ENCODE results near the gene CBX2. TPM values are rescaled to one million over a fixed set of nuclear protein-coding genes. Genes with fewer than 3 reads are reported as not detected.
"Not testable (repeated sequence)": the region's sequence is repeated elsewhere in the genome, so short reads cannot be mapped to it uniquely, and the experiment has no call there.

CBX2 gene
- total RNA-seq, 3 donors from 2014 or later (not counting 1 experiment from before 2014, with no cell fraction given): 0.18 to 1.3 TPM; not detected in 1

DNA sequence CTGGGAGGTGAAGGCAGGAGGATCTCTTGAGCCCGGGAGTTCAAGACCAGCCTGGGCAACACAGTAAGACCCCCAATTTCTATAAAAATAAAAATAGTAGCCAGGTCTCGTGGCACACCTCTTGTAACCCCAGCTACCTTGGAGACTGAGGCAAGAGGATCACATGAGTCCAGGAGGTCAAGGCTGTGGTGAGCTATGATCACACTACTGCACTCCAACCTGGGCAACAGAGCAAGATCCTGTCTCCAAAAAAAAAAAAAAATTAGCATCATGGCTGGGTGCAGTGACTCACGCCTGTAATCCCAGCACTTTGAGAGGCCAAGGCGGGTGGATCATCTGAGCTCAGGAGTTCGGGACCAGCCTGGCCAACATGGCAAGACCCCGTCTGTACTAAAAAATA, 6.7 kb upstream of the CBX2 start:
- WGBS (ENCODE audit: insufficient coverage): 91% methylated on average over 6 of the region's 6 CpGs
- TF ChIP-seq, protein P1, sequence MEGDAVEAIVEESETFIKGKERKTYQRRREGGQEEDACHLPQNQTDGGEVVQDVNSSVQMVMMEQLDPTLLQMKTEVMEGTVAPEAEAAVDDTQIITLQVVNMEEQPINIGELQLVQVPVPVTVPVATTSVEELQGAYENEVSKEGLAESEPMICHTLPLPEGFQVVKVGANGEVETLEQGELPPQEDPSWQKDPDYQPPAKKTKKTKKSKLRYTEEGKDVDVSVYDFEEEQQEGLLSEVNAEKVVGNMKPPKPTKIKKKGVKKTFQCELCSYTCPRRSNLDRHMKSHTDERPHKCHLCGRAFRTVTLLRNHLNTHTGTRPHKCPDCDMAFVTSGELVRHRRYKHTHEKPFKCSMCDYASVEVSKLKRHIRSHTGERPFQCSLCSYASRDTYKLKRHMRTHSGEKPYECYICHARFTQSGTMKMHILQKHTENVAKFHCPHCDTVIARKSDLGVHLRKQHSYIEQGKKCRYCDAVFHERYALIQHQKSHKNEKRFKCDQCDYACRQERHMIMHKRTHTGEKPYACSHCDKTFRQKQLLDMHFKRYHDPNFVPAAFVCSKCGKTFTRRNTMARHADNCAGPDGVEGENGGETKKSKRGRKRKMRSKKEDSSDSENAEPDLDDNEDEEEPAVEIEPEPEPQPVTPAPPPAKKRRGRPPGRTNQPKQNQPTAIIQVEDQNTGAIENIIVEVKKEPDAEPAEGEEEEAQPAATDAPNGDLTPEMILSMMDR (IDR thresholded peaks at IDR 0.05): no peak
- H3K27ac ChIP-seq (ENCODE audit: low read length): no peak overlapping the region
- Mint-ChIP-seq H3K9me3 (no peaks in the 10 kb centered on the region), H3K36me3 (no peaks in the 10 kb centered on the region), H3K27ac (no peak overlapping the region), H3K4me1 (no peaks in the 10 kb centered on the region), H3K4me3 (no peak overlapping the region), H3K27me3 (ENCODE audit: low read depth in 2 of 2) (peaks cover 44 to 53% of the 10 kb centered on the region in 2 donors)
- H3K36me3 ChIP-seq (ENCODE audit: control insufficient read depth, insufficient read depth, low read length): no peaks in the 10 kb centered on the region
- ATAC-seq: no peak
- H3K4me1 ChIP-seq (ENCODE audit: control insufficient read depth, insufficient read depth, low read length): no peaks in the 10 kb centered on the region
- intact Hi-C loops (cut with micrococcal nuclease): no loop called here
- H3K27me3 ChIP-seq (ENCODE audit: control insufficient read depth, insufficient read depth, low read length): peaks cover under 1% of the 10 kb centered on the region
- H3K9me3 ChIP-seq (ENCODE audit: control insufficient read depth, insufficient read depth, low read length): no peaks in the 10 kb centered on the region
- no peak for DNase-seq
- H3K4me3 ChIP-seq (ENCODE audit: low read length): no peak overlapping the region

DNA sequence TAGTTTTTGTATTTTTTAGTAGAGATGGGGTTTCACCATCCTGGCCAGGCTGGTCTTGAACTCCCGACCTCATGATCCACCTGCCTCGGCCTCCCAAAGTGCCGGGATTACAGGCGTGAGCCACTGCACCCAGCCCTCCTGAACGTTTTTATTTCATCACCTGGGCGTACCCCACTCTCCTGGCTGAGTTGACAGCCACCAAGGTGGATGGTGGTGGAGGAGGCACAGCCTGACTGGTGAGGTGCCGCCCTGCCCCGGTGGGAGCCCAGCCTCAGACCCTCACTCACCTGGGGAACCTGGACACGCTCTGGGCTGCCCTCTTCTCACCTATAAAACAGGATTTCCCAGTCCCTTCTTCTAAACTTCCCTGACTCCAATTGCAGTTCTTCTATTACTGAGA, 5.2 kb upstream of the CBX2 start:
- H3K36me3 Mint-ChIP-seq; H3K27ac ChIP-seq (ENCODE audit: low read length); H3K27ac Mint-ChIP-seq; H3K36me3 ChIP-seq (ENCODE audit: control insufficient read depth, insufficient read depth, low read length); H3K4me3 Mint-ChIP-seq; DNase-seq; H3K4me1 ChIP-seq (ENCODE audit: control insufficient read depth, insufficient read depth, low read length); intact Hi-C loops (cut with micrococcal nuclease); H3K9me3 ChIP-seq (ENCODE audit: control insufficient read depth, insufficient read depth, low read length); H3K9me3 Mint-ChIP-seq; H3K4me3 ChIP-seq (ENCODE audit: low read length); ATAC-seq; H3K4me1 Mint-ChIP-seq: not testable (repeated sequence)
- 90% methylated on average over 9 of the region's 9 CpGs for WGBS (ENCODE audit: insufficient coverage)
- H3K27me3 ChIP-seq (ENCODE audit: control insufficient read depth, insufficient read depth, low read length): peaks cover 13% of the 10 kb centered on the region
- peaks cover 47 to 57% of the 10 kb centered on the region in 2 donors for H3K27me3 Mint-ChIP-seq (ENCODE audit: low read depth in 2 of 2)

DNA sequence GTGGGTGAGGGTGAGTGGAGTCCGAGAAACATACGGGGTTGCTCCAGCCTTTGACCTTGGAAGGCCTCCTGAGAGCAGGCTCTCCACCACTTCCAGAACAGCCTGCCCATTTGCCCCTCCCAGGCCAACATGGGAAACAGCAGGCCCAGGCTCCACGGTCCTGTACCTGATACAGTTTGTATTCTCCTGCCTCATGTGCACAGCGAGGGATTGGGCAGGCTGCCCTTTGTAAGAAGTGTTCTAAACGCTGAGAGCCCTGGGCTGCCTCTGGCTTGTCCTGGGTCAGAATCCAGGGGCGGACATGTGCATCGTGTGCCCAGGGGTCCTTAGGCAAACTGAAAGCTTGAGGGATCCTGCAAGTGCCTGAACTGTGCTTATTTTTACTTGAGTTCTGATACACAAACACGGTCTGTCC, 3.4 kb upstream of the CBX2 start:
- DNase-seq: no peak
- no peak for ATAC-seq
- TF ChIP-seq, protein P1 (IDR thresholded peaks at IDR 0.05): no peak
- intact Hi-C loops (cut with micrococcal nuclease): no loop called here
- peaks cover 7 to 13% of the 10 kb centered on the region in 2 donors for H3K4me1 Mint-ChIP-seq
- H3K36me3 Mint-ChIP-seq: no peaks in the 10 kb centered on the region
- Histone ChIP-seq H3K4me1 (ENCODE audit: control insufficient read depth, insufficient read depth, low read length) (peaks cover 18% of the 10 kb centered on the region), H3K4me3 (ENCODE audit: low read length) (no peak overlapping the region), H3K36me3 (ENCODE audit: control insufficient read depth, insufficient read depth, low read length) (no peaks in the 10 kb centered on the region), H3K27ac (ENCODE audit: low read length) (no peak overlapping the region), H3K9me3 (ENCODE audit: control insufficient read depth, insufficient read depth, low read length) (no peaks in the 10 kb centered on the region), H3K27me3 (ENCODE audit: control insufficient read depth, insufficient read depth, low read length) (peaks cover 23% of the 10 kb centered on the region)
- WGBS (ENCODE audit: insufficient coverage): 94% methylated on average over 8 of the region's 8 CpGs
- H3K9me3 Mint-ChIP-seq: no peaks in the 10 kb centered on the region
- no peak overlapping the region for H3K27ac Mint-ChIP-seq
- no peak overlapping the region for H3K4me3 Mint-ChIP-seq
- H3K27me3 Mint-ChIP-seq (ENCODE audit: low read depth in 2 of 2): peaks cover 46 to 51% of the 10 kb centered on the region in 2 donors

DNA sequence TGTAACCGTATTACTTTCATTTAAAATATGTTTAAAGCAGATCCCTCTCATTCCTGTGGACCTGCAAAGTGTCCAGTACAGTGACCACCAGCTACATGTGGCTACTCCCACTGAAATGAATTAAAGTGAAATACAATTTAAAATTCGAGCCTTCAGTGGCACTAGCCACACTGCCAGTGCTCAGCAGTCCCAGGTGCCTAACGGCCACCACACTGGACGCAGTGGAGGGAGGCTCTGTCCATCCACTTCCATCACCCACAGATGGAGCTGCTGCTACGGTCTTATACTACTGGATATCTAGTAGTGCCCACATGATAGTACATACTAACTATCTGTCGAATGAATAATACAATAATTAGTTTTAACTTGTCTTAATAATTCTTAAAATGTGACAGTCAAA, 2.3 kb upstream of the CBX2 start:
- Mint-ChIP-seq H3K36me3 (no peaks in the 10 kb centered on the region), H3K4me1 (peaks cover 7 to 13% of the 10 kb centered on the region in 2 donors), H3K9me3 (no peaks in the 10 kb centered on the region), H3K27ac (no peak overlapping the region), H3K27me3 (ENCODE audit: low read depth in 2 of 2) (peaks cover 50 to 53% of the 10 kb centered on the region in 2 donors), H3K4me3 (no peak overlapping the region)
- Histone ChIP-seq H3K4me3 (ENCODE audit: low read length) (no peak overlapping the region), H3K36me3 (ENCODE audit: control insufficient read depth, insufficient read depth, low read length) (no peaks in the 10 kb centered on the region), H3K4me1 (ENCODE audit: control insufficient read depth, insufficient read depth, low read length) (peaks cover 18% of the 10 kb centered on the region), H3K27ac (ENCODE audit: low read length) (no peak overlapping the region), H3K27me3 (ENCODE audit: control insufficient read depth, insufficient read depth, low read length) (peaks cover 34% of the 10 kb centered on the region), H3K9me3 (ENCODE audit: control insufficient read depth, insufficient read depth, low read length) (no peaks in the 10 kb centered on the region)
- ATAC-seq (no peak), DNase-seq (no peak)
- intact Hi-C loops (cut with micrococcal nuclease): no loop called here
- WGBS (ENCODE audit: insufficient coverage): 95% methylated on average over 4 of the region's 6 CpGs
- TF ChIP-seq, protein P1 (IDR thresholded peaks at IDR 0.05): no peak
